ENCODE measurements around the gene SERPINA7. TPM values are rescaled to one million over a fixed set of nuclear protein-coding genes. Genes with fewer than 3 reads are reported as not detected.

The SERPINA7 gene
- total RNA-seq, 1 experiment from 2014 or later: not detected

DNA sequence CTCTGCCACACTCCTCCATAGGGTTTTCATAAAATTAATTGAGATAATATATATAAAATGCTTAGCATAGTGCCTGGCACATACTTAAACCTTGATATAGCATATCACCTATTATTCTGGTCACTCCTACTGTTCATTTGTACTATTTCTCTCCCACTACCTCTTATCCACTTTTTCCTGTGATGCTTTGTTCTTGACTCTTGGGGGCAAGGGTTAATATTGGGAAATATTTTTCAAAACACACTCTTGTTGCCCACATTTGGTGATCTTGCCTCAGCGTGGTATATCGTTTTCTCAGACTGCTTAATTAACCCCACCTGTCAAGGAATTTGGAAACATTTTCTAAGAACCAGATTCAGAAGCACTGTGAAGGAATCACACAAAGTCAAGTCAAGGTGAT is 16.3 kb downstream of the SERPINA7 start:
- intact Hi-C loops (cut with micrococcal nuclease): no loop called here
- TF ChIP-seq EGR1 (IDR thresholded peaks at IDR 0.05; ENCODE audit: low read depth) (no peak), EZH2 (IDR thresholded peaks at IDR 0.05) (no peak), CEBPB (IDR thresholded peaks at IDR 0.05; ENCODE audit: low read depth) (no peak), SRF (IDR thresholded peaks at IDR 0.05; ENCODE audit: low read depth) (no peak), JUND (IDR thresholded peaks at IDR 0.05) (no peak)
- TF ChIP-seq, protein P1, sequence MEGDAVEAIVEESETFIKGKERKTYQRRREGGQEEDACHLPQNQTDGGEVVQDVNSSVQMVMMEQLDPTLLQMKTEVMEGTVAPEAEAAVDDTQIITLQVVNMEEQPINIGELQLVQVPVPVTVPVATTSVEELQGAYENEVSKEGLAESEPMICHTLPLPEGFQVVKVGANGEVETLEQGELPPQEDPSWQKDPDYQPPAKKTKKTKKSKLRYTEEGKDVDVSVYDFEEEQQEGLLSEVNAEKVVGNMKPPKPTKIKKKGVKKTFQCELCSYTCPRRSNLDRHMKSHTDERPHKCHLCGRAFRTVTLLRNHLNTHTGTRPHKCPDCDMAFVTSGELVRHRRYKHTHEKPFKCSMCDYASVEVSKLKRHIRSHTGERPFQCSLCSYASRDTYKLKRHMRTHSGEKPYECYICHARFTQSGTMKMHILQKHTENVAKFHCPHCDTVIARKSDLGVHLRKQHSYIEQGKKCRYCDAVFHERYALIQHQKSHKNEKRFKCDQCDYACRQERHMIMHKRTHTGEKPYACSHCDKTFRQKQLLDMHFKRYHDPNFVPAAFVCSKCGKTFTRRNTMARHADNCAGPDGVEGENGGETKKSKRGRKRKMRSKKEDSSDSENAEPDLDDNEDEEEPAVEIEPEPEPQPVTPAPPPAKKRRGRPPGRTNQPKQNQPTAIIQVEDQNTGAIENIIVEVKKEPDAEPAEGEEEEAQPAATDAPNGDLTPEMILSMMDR (IDR thresholded peaks at IDR 0.05 in 2 of 3, conservative IDR thresholded peaks at IDR 0.05 in 1 of 3; ENCODE audit: borderline replicate concordance in 1 of 3, insufficient read depth in 1 of 3, low read depth in 2 of 3, low read length in 2 of 3): no peak
- TF ChIP-seq, protein P2, sequence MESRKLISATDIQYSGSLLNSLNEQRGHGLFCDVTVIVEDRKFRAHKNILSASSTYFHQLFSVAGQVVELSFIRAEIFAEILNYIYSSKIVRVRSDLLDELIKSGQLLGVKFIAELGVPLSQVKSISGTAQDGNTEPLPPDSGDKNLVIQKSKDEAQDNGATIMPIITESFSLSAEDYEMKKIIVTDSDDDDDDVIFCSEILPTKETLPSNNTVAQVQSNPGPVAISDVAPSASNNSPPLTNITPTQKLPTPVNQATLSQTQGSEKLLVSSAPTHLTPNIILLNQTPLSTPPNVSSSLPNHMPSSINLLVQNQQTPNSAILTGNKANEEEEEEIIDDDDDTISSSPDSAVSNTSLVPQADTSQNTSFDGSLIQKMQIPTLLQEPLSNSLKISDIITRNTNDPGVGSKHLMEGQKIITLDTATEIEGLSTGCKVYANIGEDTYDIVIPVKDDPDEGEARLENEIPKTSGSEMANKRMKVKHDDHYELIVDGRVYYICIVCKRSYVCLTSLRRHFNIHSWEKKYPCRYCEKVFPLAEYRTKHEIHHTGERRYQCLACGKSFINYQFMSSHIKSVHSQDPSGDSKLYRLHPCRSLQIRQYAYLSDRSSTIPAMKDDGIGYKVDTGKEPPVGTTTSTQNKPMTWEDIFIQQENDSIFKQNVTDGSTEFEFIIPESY (IDR thresholded peaks at IDR 0.05; ENCODE audit: extremely low read depth, insufficient replicate concordance, low read length): no peak
- TF ChIP-seq, protein P3, sequence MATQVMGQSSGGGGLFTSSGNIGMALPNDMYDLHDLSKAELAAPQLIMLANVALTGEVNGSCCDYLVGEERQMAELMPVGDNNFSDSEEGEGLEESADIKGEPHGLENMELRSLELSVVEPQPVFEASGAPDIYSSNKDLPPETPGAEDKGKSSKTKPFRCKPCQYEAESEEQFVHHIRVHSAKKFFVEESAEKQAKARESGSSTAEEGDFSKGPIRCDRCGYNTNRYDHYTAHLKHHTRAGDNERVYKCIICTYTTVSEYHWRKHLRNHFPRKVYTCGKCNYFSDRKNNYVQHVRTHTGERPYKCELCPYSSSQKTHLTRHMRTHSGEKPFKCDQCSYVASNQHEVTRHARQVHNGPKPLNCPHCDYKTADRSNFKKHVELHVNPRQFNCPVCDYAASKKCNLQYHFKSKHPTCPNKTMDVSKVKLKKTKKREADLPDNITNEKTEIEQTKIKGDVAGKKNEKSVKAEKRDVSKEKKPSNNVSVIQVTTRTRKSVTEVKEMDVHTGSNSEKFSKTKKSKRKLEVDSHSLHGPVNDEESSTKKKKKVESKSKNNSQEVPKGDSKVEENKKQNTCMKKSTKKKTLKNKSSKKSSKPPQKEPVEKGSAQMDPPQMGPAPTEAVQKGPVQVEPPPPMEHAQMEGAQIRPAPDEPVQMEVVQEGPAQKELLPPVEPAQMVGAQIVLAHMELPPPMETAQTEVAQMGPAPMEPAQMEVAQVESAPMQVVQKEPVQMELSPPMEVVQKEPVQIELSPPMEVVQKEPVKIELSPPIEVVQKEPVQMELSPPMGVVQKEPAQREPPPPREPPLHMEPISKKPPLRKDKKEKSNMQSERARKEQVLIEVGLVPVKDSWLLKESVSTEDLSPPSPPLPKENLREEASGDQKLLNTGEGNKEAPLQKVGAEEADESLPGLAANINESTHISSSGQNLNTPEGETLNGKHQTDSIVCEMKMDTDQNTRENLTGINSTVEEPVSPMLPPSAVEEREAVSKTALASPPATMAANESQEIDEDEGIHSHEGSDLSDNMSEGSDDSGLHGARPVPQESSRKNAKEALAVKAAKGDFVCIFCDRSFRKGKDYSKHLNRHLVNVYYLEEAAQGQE (IDR thresholded peaks at IDR 0.05; ENCODE audit: low read depth): no peak
- TF ChIP-seq, protein P4, sequence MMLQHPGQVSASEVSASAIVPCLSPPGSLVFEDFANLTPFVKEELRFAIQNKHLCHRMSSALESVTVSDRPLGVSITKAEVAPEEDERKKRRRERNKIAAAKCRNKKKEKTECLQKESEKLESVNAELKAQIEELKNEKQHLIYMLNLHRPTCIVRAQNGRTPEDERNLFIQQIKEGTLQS (IDR thresholded peaks at IDR 0.05): no peak
- BruUV-seq (replicated peaks): no TSS peak
- ATAC-seq: no peak
- no peak for DNase-seq (ENCODE audit: low read depth, low spot score)
- ChIA-PET POLR2A (no interaction called here), RAD21 (ENCODE audit: low non-redundant PET in 1 of 2, low total read pairs in 2 of 2, uncharacterized antibody in 2 of 2, unreplicated experiment in 2 of 2) (no interaction called here), CTCF (no interaction called here)
- H3K4me1 ChIP-seq (ENCODE audit: control insufficient read depth in 1 of 2, insufficient read depth in 2 of 2, low read length in 2 of 2): no peaks in the 10 kb centered on the region
- no peaks in the 10 kb centered on the region for H3K27me3 ChIP-seq (ENCODE audit: insufficient read depth, low read length)
- no peak overlapping the region for H3K4me2 ChIP-seq (ENCODE audit: low read length)
- H4K20me1 ChIP-seq (ENCODE audit: insufficient read depth): no peaks in the 10 kb centered on the region
- H3K27ac ChIP-seq (ENCODE audit: low read depth, low read length): no peak overlapping the region
- H3K4me3 ChIP-seq (replicated peaks in 1 of 2; ENCODE audit: low read depth in 1 of 2, low read length in 2 of 2): no peak overlapping the region
- no peak overlapping the region for H2AFZ ChIP-seq (ENCODE audit: low read depth, low read length, poor library complexity, severe bottlenecking)
- H3K9me3 ChIP-seq (ENCODE audit: control insufficient read depth in 1 of 2, insufficient read depth in 1 of 2, low read depth in 1 of 2, low read length in 2 of 2): no peaks in the 10 kb centered on the region
- no peaks in the 10 kb centered on the region for H3K36me3 ChIP-seq (ENCODE audit: control insufficient read depth in 1 of 2, insufficient read depth in 2 of 2, low read length in 2 of 2)
- no peak overlapping the region for H3K9ac ChIP-seq (ENCODE audit: low read length)
- no peaks in the 10 kb centered on the region for H3K9me2 ChIP-seq (ENCODE audit: insufficient read depth)
- no peaks in the 10 kb centered on the region for H3K79me2 ChIP-seq (ENCODE audit: insufficient read depth, low read length)
